ENCODE measurements around the gene EIF2A.
"Not testable (repeated sequence)": the region's sequence is repeated elsewhere in the genome, so short reads cannot be mapped to it uniquely, and the experiment has no call there.

Gene EIF2A

GRCh38 chr3:150610785-150611184, 64.2 kb downstream of the EIF2A start:
- no peak for TF ChIP-seq CTCF (IDR thresholded peaks at IDR 0.05; ENCODE audit: insufficient read depth, missing control alignments)
- FAIRE-seq: no peak
- DNase-seq (ENCODE audit: insufficient read length, low spot score): no peak

GRCh38 chr3:150611666-150612065, 65.1 kb downstream of the EIF2A start:
- no peak for TF ChIP-seq CTCF (IDR thresholded peaks at IDR 0.05; ENCODE audit: insufficient read depth, missing control alignments)
- FAIRE-seq (no peak), DNase-seq (ENCODE audit: insufficient read length, low spot score) (no peak)

GRCh38 chr3:150612494-150612893, 65.9 kb downstream of the EIF2A start:
- no peak for TF ChIP-seq CTCF (IDR thresholded peaks at IDR 0.05; ENCODE audit: insufficient read depth, missing control alignments)
- no peak for DNase-seq (ENCODE audit: insufficient read length, low spot score)
- FAIRE-seq: no peak

GRCh38 chr3:150613034-150613433, 66.4 kb downstream of the EIF2A start:
- FAIRE-seq (no peak), DNase-seq (ENCODE audit: insufficient read length, low spot score) (no peak)
- no peak for TF ChIP-seq CTCF (IDR thresholded peaks at IDR 0.05; ENCODE audit: insufficient read depth, missing control alignments)

GRCh38 chr3:150613709-150614480, 67.3 kb downstream of the EIF2A start:
- no peak for FAIRE-seq
- DNase-seq (ENCODE audit: insufficient read length, low spot score): no peak
- no peak for TF ChIP-seq CTCF (IDR thresholded peaks at IDR 0.05; ENCODE audit: insufficient read depth, missing control alignments)

- no peak for DNase-seq (ENCODE audit: insufficient read length, low spot score)
- no peak for FAIRE-seq
- no peak for TF ChIP-seq CTCF (IDR thresholded peaks at IDR 0.05; ENCODE audit: insufficient read depth, missing control alignments)
Observed at GRCh38 chr3:150620002-150620689, 73.6 kb downstream of the EIF2A start.

GRCh38 chr3:150622955-150623354, 76.4 kb downstream of the EIF2A start:
- not testable (repeated sequence) for FAIRE-seq; DNase-seq (ENCODE audit: insufficient read length, low spot score)

All from D721Med (cell line).